ENCODE results near the gene TAL2.

The TAL2 gene

GRCh38 chr9:105711867-105712266 is 49.6 kb downstream of the TAL2 start:
- no peak for DNase-seq

GRCh38 chr9:105712297-105712696 is 50.0 kb downstream of the TAL2 start:
- no peak for DNase-seq
